ENCODE data around the gene VPS13D. TPM values are rescaled to one million over a fixed set of nuclear protein-coding genes. Genes with fewer than 3 reads are reported as not detected.

Gene VPS13D
- polyA plus RNA-seq, 5 donors: 23.7 to 27.8 (median 25.3) TPM

DNA sequence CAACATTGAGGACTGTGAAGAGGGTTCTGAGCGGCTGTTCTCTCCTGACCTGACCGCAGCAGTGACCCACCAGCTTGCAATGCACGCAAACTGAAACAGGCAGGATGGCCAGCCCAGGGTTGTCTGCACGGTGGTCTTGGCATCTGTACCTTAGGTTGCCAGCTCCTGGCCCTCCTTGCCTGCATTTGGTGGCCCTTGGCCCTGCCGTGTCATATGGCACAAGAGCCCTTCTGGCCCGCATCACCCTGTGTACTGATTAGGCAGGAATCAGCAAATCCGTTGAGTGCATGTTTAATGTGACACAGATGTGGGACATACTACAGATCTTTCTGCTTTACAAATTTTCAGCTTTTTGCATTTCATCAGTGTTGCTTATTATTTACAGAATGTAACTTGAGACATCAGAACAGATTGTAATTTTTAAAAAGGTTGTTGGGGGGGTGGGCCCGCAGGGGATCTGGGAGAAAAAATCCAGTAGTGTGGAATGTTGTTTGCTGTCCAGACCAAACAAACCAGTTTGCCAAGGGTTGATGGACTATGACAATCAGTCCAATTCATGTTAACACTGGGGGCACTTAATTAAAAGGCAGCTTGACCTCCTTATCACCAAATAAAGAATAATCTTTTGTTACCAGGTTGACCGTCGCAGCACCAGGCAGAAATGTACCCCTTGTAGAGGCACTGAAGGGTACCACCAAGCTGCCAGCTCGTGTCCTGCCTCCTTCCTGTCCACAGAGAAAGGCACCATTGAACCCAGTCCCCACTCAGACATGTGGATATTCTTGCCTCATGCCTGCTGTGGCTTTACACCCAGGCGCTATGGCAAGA is 255.6 kb downstream of the VPS13D start:
- peak; percentile 77 for DNase-seq

DNA sequence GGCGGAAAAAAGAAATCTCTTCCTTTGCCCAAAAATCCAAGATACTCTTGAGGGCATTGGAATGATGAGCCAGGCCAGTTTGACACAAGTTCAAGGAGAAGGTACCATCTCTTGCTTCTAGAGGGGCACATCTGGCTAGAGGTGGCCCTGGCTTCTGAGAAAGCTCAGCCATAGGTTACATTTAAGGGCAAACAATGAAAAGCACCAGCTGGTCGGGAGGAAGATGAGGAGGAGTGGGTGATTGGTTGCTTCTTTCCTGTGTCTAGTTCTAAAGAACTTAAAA is 256.2 kb downstream of the VPS13D start:
- DNase-seq: no peak

DNA sequence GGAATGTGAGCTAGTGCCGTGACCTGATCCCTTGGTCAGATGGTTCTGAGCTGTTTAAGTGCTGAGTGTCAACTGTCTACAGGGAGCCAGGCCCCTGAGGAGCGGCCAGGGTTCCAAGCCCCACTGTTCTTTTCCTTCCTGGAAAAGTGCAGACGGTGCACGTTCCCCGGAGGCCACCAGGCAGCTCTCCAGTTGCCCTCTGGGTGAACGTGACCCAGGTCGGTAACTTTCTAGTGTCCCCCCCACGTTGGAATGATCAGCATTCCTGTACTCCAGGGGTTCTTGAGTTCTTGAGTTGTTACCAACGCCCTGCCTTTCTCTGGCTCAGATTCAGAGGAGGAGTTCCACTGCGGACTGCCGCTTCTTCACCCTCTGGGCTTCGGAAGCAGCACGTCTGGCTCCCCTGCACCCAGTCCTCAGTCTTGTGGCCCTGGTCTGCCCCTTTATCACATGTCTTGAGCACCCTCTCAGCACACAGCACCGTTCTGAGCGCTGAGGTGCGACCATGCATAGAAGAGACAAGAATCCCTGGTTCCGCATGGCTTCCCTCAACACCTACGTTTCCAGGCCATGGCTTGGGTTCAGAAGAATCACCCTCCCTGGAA is 256.7 kb downstream of the VPS13D start:
- peak; percentile 53 to 62 for DNase-seq

DNA sequence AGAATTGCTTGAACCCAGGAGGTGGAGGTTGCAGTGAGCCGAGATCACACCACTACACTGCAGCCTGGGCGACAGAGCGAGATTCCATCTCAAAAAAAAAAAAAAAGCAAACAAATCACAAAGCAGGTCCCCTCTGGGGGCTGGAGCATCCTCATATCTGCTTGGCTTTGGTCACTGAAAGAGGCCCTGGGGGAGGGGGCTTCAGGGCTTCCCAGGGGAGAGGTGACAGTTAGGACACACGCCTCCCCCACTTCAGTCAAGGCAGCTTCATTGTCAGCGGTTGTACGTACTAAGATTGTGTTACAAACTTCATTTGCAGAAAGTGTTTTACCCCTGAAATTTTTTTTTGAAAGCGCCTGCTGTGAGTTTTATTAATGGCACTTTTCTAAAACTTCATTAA is 257.7 kb downstream of the VPS13D start:
- no peak for DNase-seq

DNA sequence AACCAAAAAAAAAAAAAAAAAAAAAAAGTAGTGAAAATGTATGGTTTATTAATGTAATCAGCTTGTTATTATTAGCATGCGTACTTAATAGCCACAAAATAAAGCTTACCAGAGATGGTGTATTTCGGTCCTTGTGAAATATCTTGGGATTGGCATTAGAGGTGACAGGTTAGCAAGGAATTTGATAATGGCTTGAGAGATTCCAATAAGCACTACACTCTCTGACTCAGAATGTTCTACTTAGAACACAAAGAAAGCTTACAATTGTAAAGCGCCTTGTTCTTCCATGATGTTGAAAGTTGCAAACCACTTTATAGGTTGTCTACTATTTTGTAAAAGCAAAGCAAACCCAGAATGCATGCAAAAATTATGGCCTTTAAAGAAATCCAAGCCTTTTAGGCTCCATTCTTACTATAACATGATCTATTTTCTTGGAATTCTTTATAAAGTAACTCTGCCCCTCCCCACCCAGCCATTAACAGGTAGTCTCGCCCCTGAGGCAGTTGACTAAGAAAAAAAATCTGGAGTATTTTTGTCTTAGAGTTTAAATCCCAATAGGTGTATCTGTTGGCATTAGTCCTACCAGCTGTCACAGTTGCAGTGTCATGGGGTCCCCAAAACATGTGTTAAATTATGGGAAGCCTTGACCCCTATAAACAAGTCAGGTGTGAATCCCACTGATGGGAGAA is 259.0 kb downstream of the VPS13D start:
- DNase-seq: no peak

DNA sequence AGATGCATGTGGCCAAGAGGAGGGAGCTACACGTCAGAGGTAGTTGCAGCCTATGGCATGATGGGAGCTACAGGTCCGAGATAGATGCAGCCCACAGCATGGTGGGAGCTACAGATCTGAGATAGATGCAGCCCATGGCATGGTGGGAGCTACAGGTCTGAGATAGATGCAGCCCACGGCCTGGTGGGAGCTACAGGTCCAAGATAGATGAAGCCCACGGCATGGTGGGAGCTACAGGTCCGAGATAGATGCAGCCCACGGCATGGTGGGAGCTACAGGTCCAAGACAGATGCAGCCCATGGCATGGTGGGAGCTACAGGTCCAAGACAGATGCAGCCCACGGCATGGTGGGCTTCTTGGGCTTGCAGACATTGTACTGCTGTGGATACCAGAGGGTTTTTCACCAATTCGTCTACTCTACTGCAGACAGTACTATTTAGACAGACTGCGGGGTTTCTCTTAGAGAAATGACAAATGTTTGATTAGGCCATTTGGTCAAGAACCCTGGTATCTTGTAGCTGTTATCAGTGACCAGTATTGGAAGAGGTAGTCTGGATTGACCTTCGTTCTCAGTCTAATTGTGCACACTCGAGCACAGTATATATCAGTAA is 260.8 kb downstream of the VPS13D start:
- no peak for DNase-seq

DNA sequence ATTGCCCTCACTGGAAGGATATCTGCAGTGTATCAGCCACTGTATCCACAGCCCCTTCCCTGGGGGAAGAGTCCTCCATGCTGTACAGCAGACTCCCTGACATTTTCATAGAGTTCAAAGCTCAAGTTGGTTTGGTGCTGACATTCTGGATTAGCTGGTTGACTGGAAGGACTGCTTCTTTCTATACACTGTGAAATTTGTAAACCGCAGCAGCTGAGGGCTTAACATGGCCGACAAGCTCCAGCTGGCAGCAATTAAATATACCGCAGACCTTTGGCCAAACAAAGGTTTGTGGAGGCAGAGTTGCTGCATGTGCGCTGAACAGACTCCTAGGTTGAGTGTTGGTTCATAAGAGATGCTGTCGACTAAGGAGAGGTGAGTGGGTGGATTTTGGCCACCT is 261.8 kb downstream of the VPS13D start:
- DNase-seq: no peak

DNA sequence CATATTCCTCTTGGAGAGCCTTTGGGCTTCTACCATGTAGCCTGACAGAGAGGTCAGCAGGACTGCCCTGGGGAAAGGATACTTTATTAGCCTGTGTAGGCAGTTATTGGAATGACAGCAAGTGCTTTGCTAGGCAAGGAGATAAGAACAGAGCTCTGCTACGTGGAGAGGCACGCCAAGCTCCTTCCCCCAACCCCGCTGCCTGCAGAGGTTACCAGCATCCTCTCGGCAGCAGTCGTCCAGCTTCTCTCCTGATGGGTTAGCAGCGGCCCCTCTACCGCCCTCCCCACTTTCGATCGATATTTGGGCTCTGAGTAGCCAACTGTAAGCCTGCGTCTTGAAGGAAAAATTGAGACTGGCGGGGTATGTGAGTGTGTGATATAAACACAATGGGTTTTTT is 265.9 kb downstream of the VPS13D start:
- DNase-seq: no peak

DNA sequence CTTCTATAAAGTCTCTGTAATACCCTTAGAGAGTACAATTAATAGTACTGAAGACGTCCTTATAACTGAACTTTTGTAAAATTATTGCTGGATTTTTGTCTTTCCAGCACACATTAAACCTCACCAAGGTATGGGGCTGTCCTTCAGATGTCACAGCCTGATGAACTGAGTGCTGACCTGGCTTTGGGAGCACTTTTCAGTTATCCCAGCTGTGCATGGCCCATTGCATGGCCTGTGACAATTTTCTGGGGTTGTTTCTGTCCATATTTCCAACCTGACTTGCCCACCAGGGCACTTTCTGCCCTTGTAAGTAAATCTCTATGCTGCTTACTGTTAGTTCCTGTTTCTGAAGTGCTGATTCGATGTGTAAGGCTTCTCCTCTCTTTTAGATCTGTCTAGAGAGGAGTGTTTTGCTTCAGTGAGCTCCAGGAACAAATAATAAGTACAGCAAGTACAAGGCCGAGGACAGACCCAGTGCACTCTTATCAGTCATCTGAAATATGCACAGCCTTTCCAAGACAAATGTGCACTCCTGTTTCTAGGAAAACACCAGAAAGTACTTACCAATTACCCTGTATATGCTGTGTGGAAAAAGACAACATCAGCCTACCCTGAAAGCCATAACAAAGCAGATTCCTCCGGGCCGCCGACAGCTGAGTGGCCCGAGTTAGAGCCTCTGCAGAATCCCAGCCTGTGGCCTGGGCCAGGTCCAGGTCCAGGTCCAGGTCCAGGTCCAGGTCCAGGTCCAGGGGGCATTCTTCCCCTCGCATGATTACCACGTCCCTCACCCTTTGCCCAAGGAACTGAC is 266.5 kb downstream of the VPS13D start:
- no peak for DNase-seq

DNA sequence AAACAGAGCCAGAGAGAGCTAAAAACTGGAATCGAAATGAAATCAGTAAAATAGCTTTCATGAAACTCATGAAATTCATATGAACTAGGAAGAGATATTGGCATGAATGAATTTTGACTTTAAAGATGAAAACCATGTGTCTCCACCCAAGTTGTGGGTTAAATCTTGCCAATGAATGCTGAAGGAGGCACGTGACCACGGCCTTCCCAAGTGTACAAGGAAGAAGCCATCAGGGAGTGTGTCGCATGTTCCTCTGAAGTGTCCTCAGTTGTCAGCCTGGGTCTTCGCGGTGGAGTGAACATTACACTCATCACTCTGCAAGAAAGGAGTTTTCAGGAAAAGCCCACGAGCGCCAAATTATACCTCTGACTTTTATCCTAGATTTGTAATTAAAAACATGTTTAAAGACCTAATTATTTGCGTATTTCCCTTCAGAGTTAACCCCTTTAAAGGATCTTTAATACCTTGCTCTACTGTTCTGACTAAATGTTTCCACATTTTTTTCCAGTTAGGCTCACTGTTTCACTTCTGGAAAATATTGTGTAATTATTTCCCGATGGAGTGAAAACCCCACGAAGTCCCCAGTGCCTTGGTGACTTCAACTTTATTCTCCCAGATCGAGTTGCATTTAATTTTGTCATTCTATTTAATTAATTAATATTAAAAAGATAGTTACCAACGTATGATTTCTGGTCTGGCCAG is 269.9 kb downstream of the VPS13D start:
- no peak for DNase-seq

DNA sequence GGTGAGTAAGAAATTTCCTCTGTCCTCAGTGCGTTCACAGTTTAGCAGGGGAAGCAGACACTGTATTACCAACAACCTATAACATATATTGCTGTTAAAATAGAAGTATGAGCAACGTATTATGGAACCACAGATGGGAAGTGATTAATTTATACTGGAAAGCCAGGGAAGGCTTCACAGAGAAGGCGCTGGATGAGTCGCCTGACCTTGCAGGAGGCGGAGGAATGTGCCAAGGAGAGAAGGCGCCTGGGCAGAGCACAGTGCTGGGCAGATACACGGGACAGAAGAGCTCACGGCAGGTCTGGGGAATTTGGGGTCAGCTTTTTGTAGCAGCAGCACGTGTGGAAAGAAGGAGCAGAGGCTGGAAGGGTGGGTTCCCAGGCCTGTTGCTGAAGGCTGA is 271.8 kb downstream of the VPS13D start:
- no peak for DNase-seq

DNA sequence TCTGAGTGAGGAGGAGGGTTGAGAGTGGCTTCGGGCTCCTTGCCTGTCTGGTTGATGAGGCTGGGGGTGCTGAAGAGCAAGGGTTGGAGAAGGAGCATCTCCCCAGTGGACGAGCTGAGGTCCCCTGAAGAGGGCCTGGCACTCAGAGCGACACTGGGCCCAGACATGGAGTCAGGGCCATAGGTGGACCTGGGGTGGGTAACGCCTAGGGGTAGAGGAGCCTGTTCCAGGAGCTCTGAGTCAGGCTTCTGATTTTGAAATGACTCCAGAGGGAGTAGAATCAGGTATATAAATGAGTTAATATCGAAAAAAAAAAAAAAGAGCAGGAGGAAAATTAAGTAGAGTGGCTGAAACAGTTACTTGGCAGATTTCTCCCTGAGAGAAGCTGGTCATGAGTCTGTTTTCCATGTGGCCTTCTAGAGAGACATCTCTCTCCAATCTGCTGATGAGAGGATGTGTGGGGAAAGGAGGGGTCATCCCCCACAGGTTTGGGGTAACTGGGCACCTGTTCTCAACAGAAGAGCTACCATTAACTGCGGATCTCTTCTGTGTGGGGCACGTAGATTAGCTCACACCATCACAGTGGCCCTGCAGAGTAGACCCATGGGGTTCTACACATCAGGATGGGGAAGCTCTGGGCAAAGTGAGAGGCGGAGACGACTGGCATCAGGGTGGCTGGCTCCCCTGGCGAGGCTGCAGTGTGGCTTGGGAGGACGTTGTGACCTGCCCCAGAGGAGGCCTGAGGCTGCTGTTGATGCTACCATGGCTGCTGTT is 272.7 kb downstream of the VPS13D start:
- no peak for DNase-seq

DNA sequence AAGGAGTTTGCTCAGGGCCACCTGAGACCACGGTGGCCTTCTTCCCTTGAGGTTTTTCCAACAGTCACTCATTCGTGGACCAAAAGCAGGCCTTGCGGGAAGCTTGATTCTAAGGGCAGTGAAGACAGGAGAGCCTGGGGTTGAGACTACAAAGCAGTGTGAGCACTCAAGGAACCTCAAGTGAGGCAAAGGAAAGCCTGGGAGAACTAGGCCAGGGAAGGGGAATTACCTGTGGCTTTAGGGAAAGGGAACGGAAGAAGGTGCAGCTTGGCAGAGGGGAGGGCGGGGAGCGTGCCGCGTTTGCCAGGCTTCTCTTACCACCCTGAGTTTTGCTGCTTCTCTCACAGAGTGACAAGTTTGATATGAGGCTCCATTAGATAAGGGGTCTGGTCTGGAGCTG is 273.9 kb downstream of the VPS13D start:
- no peak for DNase-seq

DNA sequence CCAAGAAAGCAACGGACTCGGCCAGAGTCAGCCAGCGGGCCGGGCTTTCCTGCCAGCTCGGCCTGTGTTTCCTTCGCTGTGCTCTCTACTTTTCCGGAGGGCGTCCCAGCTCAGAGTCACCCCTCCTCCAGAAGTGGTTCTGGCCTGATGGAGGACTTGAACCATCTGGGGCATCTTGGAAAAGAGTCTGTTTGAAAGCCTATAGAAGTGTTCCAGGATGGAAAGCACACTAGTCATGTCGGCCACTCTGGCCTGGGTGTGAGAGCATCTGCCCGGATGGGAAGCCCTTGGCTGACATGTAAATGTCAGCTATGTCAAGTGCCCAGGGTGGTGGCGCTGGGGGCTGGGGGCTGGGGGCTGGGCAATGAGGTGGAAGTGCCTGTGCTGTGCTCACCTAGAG is 274.8 kb downstream of the VPS13D start:
- DNase-seq: peak; percentile 65 to 69

DNA sequence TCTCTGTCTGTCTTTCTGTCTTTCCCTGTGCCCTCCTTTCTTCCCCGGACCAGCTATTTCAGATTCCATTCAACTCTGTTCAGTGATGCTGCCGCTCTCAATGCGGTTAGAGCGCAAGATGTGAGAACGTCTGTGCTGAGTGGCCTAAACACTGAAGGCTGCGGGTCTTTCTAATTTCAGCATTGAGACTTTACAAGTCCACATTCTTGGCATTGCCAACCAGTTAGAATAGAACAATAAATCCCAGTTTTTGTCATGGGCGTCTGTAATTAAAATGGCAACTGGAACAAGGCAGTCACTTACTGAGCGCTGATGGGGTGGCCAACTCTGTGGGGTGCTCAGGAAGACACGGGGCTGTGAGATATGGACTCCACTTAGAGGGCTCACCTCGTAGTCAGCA is 275.4 kb downstream of the VPS13D start:
- no peak for DNase-seq

DNA sequence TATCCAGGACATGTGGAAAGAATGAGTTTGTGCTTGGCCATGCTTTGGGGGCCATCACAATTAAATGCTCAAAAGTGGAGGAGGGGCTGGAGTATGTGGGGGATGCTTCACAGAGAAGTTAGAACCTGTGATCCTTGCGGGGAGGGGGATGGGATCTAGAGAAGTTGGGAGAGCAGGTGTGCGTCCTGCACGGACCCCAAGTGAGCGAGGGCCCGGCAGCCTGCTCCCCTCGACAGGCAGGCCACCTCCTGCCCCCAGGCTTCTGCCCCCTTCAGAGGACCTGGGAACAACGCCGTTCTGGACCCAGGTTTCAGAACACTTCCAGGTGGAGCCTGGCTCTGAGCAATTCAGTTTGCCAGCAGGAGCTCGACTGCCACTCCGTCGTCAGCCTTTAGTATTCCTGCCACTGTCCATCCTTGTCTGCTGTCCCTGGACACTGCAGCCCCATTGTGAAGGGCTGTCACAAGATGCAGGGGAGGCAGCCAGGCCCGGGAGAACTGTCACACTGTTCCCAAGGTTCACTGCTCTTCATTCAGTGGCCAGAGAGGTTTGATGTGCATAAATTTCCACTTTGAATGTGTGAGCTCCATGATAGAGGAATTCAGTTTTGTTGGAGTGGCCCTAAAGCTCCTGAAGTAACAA is 275.9 kb downstream of the VPS13D start:
- DNase-seq: no peak

DNA sequence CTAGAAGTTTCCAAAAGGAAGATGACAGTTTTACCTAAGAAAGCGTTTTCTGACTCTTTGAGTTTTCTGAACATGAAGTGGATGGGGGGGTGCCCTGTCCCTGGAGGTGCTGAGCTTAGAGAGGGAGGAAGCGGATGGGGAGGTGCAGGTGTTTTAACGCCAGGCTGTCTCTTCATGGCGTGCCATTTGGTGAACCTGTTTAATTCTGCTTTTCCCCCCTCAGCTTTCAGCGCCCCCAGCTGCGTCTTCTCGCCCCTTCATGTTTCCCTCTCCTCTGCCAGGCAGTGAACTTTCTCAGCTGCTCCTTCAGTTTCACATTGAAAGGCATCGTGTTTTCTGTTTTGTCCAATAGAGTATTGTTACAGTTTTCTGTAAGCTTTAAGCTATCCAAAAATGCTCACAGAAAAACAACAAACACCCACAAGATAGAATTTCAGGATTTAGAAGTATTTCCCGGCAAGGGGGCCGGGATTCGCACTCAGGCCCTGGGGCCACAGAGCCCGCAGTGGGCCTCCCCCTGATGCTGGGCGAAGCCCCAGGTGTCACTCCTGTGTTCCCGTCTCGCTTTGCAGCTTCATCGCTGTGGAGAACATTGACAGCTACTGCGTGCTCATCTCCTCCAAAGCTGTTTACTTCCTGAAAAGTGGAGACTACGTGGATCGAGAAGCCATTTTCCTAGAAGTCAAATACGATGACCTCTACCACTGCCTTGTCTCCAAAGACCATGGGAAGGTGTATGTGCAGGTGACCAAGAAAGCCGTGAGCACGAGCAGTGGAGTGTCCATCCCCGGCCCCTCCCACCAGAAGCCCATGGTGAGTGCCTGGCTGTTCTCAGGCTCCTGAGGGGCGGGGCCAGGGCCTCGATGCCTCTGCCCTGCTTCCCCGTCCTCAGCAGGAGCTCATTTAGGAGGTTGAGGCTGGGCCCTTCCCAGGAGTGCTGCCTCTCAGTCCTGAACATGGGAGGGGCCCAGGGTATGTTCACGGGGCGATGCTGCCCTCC is 276.8 kb downstream of the VPS13D start:
- DNase-seq: no peak

DNA sequence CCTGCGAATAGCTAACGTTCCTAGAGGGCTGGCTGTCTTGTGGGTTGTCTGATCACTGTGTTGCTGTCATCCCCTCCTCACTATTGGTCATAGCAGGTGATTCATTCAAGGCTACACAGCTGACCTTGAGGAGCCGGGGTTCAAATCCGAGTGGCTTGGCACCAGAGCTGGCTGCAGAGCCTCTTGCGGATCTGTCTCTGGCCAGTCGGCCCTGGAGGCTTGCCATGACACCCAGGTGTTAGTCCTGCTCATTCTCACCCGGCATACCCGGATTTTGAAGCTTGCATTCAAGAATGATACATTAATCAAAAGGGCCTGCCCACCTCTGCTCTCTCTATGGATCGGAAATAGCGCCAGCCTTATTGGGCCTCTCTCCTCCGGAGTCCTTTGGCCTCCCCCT is 277.8 kb downstream of the VPS13D start:
- DNase-seq: no peak

DNA sequence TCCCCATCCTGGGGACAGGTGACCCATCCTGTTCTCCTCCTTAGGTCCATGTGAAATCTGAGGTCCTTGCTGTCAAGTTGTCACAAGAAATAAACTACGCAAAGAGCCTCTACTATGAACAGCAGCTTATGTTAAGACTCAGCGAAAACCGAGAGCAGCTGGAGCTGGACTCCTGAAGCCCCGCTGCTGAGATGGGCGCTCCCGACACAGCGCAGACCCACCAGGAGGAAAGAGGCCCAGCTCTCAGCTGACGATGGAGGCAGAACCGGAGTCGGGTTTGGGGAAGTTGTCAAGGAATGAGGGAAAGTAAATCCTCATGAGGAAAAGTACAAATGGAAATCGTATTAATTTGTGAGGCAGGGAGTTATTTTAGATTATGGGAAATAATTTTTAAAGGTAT is 279.0 kb downstream of the VPS13D start:
- DNase-seq: no peak

Data from right lung (tissue), 5 donors.